HCT116 (cell line): ENCODE measurements around the gene WFDC2.

Experiments used
- CBX3 ChIP-seq: IDR thresholded peaks from 2 replicates; pipeline ENCODE4 v1.6.1; 2012; ENCODE audit warnings: low read depth
- CEBPB ChIP-seq: IDR thresholded peaks from 2 replicates; pipeline ENCODE4 v1.6.1; 2012; ENCODE audit warnings: low read depth
- EGR1 ChIP-seq: IDR thresholded peaks from 2 replicates; pipeline ENCODE4 v1.6.1; 2012; ENCODE audit warnings: low read depth
- JUND ChIP-seq: IDR thresholded peaks from 2 replicates; pipeline ENCODE4 v1.6.1; 2012
- POLR2A ChIP-seq: IDR thresholded peaks from 2 replicates; pipeline ENCODE4 v1.7.0; 2011; ENCODE audit warnings: borderline replicate concordance; ENCODE audit not compliant: insufficient read depth, insufficient read length; ENCODE audit errors: extremely low read depth
- POLR2AphosphoS5 ChIP-seq: IDR thresholded peaks from 2 replicates; pipeline ENCODE4 v1.6.1; 2011; ENCODE audit warnings: mild to moderate bottlenecking, low read depth, low read length, moderate library complexity
- SP1 ChIP-seq: IDR thresholded peaks from 2 replicates; pipeline ENCODE4 v1.6.1; 2012; ENCODE audit warnings: low read depth
- YY1 ChIP-seq: IDR thresholded peaks from 2 replicates; pipeline ENCODE4 v1.6.1; 2011; ENCODE audit warnings: low read length, low read depth, moderate library complexity, mild to moderate bottlenecking; ENCODE audit not compliant: insufficient replicate concordance; ENCODE audit errors: extremely low read depth
- ZFX ChIP-seq: fragments of 450-650 bp; IDR thresholded peaks from 2 replicates; pipeline ENCODE4 v1.6.1; 2017
- TF ChIP-seq, protein P1 (sequence below), 3 experiments: fragments of 200-600 bp in 1 of 3; sonication (generic) in 1 of 3; IDR thresholded peaks in 2 of 3; conservative IDR thresholded peaks in 1 of 3; 2 replicates each; pipeline ENCODE4 v1.5.1; 2012 to 2017; ENCODE audit warnings: low read depth in 2 of 3, low read length in 2 of 3, antibody characterized with exemption in 1 of 3, borderline replicate concordance in 1 of 3, control low read depth in 1 of 3, mild to moderate bottlenecking in 1 of 3, mixed read lengths in 1 of 3, mixed run types in 1 of 3, moderate library complexity in 1 of 3; ENCODE audit not compliant: insufficient read depth in 1 of 3
- TF ChIP-seq, protein P2 (sequence below): IDR thresholded peaks from 2 replicates; pipeline ENCODE4 v1.6.1; 2012
- TF ChIP-seq, protein P3 (sequence below): IDR thresholded peaks from 2 replicates; pipeline ENCODE4 v1.6.1; 2012
- TF ChIP-seq, protein P4 (sequence below): IDR thresholded peaks from 2 replicates; pipeline ENCODE4 v1.6.1; 2012; ENCODE audit warnings: low read depth

DNA sequence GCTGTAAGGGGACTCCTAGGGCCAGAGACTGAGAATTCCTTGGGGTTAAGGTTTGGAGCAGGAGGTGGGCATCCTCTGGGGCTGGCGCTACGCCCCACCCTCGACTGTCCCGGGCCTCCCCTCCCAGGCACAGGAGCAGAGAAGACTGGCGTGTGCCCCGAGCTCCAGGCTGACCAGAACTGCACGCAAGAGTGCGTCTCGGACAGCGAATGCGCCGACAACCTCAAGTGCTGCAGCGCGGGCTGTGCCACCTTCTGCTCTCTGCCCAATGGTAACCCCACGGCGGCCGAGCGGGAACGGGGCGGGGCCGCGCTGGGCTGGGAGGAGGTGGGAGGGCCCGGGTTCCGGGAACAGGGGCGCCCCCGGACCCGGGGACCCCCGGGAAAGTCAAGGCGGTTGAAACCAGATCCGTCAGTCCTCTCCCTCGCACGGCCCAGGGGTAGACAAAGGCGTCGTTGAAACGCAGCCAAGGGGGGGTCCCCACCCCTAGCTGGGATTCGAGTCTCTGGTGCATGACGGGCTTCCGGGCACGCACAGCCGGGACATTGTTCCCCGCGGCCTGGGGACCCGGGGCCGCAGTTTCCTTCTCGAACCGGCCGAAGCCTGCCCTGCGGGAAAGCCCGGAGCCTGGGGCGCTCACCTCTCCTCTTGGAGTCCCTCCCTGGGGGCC, 844 bp downstream of the WFDC2 start:
- TF ChIP-seq SP1, result no peak
- TF ChIP-seq YY1, result no peak
- TF ChIP-seq EGR1, result no peak
- no peak for TF ChIP-seq POLR2AphosphoS5
- TF ChIP-seq ZFX, result no peak
- TF ChIP-seq, protein P1, sequence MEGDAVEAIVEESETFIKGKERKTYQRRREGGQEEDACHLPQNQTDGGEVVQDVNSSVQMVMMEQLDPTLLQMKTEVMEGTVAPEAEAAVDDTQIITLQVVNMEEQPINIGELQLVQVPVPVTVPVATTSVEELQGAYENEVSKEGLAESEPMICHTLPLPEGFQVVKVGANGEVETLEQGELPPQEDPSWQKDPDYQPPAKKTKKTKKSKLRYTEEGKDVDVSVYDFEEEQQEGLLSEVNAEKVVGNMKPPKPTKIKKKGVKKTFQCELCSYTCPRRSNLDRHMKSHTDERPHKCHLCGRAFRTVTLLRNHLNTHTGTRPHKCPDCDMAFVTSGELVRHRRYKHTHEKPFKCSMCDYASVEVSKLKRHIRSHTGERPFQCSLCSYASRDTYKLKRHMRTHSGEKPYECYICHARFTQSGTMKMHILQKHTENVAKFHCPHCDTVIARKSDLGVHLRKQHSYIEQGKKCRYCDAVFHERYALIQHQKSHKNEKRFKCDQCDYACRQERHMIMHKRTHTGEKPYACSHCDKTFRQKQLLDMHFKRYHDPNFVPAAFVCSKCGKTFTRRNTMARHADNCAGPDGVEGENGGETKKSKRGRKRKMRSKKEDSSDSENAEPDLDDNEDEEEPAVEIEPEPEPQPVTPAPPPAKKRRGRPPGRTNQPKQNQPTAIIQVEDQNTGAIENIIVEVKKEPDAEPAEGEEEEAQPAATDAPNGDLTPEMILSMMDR (IDR thresholded peaks at IDR 0.05 in 2 of 3, conservative IDR thresholded peaks at IDR 0.05 in 1 of 3; ENCODE audit: borderline replicate concordance in 1 of 3, insufficient read depth in 1 of 3, low read depth in 2 of 3, low read length in 2 of 3), result no peak
- no peak for TF ChIP-seq POLR2A
- TF ChIP-seq CBX3, result no peak
- TF ChIP-seq, protein P2, sequence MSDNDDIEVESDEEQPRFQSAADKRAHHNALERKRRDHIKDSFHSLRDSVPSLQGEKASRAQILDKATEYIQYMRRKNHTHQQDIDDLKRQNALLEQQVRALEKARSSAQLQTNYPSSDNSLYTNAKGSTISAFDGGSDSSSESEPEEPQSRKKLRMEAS, result no peak
- TF ChIP-seq, protein P3, sequence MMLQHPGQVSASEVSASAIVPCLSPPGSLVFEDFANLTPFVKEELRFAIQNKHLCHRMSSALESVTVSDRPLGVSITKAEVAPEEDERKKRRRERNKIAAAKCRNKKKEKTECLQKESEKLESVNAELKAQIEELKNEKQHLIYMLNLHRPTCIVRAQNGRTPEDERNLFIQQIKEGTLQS, result no peak
- TF ChIP-seq JUND, result no peak
- no peak for TF ChIP-seq CEBPB
- TF ChIP-seq, protein P4, sequence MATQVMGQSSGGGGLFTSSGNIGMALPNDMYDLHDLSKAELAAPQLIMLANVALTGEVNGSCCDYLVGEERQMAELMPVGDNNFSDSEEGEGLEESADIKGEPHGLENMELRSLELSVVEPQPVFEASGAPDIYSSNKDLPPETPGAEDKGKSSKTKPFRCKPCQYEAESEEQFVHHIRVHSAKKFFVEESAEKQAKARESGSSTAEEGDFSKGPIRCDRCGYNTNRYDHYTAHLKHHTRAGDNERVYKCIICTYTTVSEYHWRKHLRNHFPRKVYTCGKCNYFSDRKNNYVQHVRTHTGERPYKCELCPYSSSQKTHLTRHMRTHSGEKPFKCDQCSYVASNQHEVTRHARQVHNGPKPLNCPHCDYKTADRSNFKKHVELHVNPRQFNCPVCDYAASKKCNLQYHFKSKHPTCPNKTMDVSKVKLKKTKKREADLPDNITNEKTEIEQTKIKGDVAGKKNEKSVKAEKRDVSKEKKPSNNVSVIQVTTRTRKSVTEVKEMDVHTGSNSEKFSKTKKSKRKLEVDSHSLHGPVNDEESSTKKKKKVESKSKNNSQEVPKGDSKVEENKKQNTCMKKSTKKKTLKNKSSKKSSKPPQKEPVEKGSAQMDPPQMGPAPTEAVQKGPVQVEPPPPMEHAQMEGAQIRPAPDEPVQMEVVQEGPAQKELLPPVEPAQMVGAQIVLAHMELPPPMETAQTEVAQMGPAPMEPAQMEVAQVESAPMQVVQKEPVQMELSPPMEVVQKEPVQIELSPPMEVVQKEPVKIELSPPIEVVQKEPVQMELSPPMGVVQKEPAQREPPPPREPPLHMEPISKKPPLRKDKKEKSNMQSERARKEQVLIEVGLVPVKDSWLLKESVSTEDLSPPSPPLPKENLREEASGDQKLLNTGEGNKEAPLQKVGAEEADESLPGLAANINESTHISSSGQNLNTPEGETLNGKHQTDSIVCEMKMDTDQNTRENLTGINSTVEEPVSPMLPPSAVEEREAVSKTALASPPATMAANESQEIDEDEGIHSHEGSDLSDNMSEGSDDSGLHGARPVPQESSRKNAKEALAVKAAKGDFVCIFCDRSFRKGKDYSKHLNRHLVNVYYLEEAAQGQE, result no peak
